ENCODE measurements around the gene ANKRD65. TPM values are rescaled to one million over a fixed set of nuclear protein-coding genes. Genes with fewer than 3 reads are reported as not detected.
"Not testable (repeated sequence)": the region's sequence is repeated elsewhere in the genome, so short reads cannot be mapped to it uniquely, and the experiment has no call there.

The ANKRD65 gene
- total RNA-seq, 1 donor from 2014 or later: 22.3 TPM

DNA sequence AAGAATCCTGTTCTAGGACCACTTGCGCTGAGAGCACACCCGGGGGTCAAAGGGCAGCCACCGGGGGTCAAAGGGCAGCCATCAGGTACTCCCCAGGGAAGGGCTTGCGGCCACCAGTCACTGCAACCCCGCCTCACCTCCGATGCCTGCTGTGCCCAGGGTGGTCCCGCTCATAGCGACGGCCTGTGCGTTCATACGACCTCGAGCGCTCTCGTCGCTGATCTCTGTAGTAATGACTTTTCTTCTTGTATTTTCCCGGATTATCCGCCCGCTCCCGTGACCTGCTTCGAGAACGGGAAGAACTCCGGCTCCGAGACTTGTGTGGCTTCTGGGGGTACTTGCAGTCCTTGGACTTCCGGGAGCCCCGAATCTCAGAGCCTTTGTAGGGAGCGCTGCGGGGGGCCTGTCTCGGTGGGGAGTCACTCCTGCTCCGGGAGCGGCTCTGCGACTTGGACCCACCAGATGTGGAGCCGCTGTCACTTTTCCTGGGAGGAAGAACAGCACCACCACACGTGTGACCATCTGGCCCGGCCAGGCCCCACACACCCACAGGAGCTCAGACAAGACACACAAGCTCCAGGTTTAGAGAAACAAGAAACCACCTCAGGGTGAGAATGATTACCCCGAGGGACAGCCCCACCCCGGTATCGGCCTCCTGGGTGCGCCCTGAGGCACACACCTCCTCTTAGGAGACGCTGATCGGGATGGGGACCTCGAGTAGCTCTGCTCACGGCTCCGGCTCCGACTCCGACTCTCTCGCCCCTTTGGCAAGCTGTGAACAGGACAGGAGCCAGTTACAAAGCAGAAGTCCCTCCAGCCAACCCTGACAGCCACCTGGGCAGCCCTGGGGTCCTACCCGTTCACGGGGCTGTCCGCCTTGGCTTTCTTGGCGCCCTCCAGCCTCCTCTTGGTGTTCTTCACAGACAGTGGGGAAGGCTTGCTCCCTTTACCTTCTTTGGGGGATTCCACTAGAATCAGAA, 33.7 kb downstream of the ANKRD65 start:
- no peaks in the 10 kb centered on the region for H3K27me3 ChIP-seq (ENCODE audit: low read depth)
- no peak for ATAC-seq
- TF ChIP-seq, protein P1, sequence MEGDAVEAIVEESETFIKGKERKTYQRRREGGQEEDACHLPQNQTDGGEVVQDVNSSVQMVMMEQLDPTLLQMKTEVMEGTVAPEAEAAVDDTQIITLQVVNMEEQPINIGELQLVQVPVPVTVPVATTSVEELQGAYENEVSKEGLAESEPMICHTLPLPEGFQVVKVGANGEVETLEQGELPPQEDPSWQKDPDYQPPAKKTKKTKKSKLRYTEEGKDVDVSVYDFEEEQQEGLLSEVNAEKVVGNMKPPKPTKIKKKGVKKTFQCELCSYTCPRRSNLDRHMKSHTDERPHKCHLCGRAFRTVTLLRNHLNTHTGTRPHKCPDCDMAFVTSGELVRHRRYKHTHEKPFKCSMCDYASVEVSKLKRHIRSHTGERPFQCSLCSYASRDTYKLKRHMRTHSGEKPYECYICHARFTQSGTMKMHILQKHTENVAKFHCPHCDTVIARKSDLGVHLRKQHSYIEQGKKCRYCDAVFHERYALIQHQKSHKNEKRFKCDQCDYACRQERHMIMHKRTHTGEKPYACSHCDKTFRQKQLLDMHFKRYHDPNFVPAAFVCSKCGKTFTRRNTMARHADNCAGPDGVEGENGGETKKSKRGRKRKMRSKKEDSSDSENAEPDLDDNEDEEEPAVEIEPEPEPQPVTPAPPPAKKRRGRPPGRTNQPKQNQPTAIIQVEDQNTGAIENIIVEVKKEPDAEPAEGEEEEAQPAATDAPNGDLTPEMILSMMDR (IDR thresholded peaks at IDR 0.05): no peak
- H3K9me3 ChIP-seq: no peaks in the 10 kb centered on the region
- H3K4me1 ChIP-seq: peaks cover 9% of the 10 kb centered on the region
- DNase-seq: no peak
- no peak overlapping the region for H3K4me3 ChIP-seq
- peaks cover 76% of the 10 kb centered on the region for H3K36me3 ChIP-seq
- H3K27ac ChIP-seq: no peak overlapping the region
- intact Hi-C loops (cut with DNase I): no loop called here

- Histone ChIP-seq H3K4me1 (peaks cover 9% of the 10 kb centered on the region), H3K27ac (no peak overlapping the region), H3K4me3 (no peak overlapping the region), H3K9me3 (no peaks in the 10 kb centered on the region), H3K27me3 (ENCODE audit: low read depth) (no peaks in the 10 kb centered on the region), H3K36me3 (peaks cover 71% of the 10 kb centered on the region)
- ATAC-seq (no peak), DNase-seq (no peak)
- TF ChIP-seq, protein P1 (IDR thresholded peaks at IDR 0.05): no peak
- intact Hi-C loops (cut with DNase I): no loop called here
These were observed 35.1 kb downstream of the ANKRD65 start for GRCh38 chr1:1385931-1386330.

DNA sequence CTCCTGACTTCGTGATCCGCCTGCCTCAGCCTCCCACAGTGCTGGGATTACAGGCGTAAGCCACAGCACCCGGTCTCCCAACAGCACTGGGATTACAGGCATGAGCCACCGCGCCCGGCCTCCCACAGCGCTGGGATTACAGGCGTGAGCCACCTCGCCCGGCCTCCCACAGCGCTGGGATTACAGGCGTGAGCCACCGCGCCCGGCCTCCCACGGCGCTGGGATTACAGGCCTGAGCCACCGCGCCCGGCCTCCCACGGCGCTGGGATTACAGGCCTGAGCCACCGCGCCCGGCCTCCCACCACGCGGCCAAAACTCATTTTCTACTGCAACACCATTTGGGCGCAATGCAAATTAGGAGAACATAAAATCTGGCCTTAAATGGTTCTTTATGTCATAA, 35.7 kb downstream of the ANKRD65 start:
- H3K27ac ChIP-seq; H3K4me1 ChIP-seq; intact Hi-C loops (cut with DNase I); H3K27me3 ChIP-seq (ENCODE audit: low read depth); H3K4me3 ChIP-seq; DNase-seq; H3K9me3 ChIP-seq; ATAC-seq: not testable (repeated sequence)
- peaks cover 65% of the 10 kb centered on the region for H3K36me3 ChIP-seq

DNA sequence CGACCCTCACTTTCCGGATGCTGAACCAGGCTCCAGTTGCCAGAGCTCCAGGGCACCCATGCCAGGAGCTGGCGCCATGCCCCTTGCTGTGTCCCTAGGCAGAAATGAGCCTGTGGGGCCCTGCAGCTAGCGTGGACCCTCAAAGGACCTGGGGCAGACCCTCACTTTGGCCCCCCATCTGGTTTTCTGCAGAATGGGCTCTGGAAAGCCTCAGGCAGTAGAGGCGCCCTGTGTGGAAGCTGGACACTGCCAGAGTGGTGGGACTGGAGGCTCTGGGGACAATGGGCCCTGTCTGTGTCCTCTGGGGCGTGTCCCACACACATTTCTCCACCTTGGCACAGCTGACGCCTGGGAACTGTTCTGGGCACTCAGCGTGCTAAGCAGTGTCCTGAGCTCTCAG, 39.8 kb downstream of the ANKRD65 start:
- DNase-seq (no peak), ATAC-seq (peak in 1 of 2 donors; percentile 9)
- intact Hi-C loops (cut with DNase I): no loop called here
- H3K27ac ChIP-seq: no peak overlapping the region
- TF ChIP-seq, protein P1 (IDR thresholded peaks at IDR 0.05): no peak
- H3K4me1 ChIP-seq: peaks cover 4% of the 10 kb centered on the region
- no peaks in the 10 kb centered on the region for H3K9me3 ChIP-seq
- H3K27me3 ChIP-seq (ENCODE audit: low read depth): no peaks in the 10 kb centered on the region
- no peak overlapping the region for H3K4me3 ChIP-seq
- H3K36me3 ChIP-seq: peaks cover 29% of the 10 kb centered on the region

DNA sequence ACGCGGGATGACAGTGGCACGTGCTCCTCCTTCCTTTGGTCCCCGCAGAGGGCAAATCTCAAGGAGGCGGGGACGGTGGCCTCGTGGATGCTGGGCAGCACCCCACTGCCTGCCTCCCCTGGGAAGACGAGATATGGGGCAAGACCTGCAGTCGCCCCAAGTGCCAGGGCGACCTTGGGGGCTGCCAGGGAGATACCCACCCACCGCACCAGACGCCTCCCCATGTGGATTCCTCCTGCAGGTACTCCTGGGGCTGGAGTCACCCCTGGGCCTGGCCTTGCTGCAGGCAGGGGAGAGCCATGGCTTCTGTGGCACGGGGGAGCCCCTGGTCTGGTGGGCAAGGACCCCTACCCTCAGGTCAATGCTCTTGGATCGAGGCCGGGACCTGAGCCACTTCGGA, 40.2 kb downstream of the ANKRD65 start:
- no peak overlapping the region for H3K4me3 ChIP-seq
- intact Hi-C loops (cut with DNase I): no loop called here

More for the DNA sequence above, 40.2 kb downstream of the ANKRD65 start:
- Histone ChIP-seq H3K27ac (no peak overlapping the region), H3K27me3 (ENCODE audit: low read depth) (no peaks in the 10 kb centered on the region), H3K4me1 (peaks cover 8% of the 10 kb centered on the region), H3K9me3 (no peaks in the 10 kb centered on the region), H3K36me3 (peaks cover 25% of the 10 kb centered on the region)
- TF ChIP-seq, protein P1 (IDR thresholded peaks at IDR 0.05): no peak
- ATAC-seq: peak in 1 of 2 donors; percentile 3
- no peak for DNase-seq
